HepG2 (cell line): ENCODE data around the gene TPPP2. TPM values are rescaled to one million over a fixed set of nuclear protein-coding genes. Genes with fewer than 3 reads are reported as not detected.
A peak's percentile ranks its signal among the peaks of the same experiment; 100 is the strongest.

Experiments used
- EEA1 ChIP-seq: sonication (generic); formaldehyde crosslinking; IDR thresholded peaks from 2 replicates; pipeline ENCODE4 v1.5.1; 2020; ENCODE audit warnings: mild to moderate bottlenecking, missing genetic modification reagents, borderline replicate concordance
- FOXJ3 ChIP-seq: sonication (generic); formaldehyde crosslinking; IDR thresholded peaks from 2 replicates; pipeline ENCODE4 v1.4.0; 2020; ENCODE audit warnings: missing genetic modification reagents, mild to moderate bottlenecking, borderline replicate concordance
- HMG20A ChIP-seq: IDR thresholded peaks from 2 replicates; pipeline ENCODE4 v1.6.1; 2016; ENCODE audit warnings: borderline replicate concordance
- KLF16 ChIP-seq, 2 experiments: sonication (generic) in 1 of 2; formaldehyde crosslinking in 1 of 2; IDR thresholded peaks; 2 replicates each; pipeline versions ENCODE4 v1.6.1 to v1.8.0; 2016 to 2023; ENCODE audit warnings: missing genetic modification reagents in 2 of 2, missing compliant biosample characterization in 1 of 2
- MAFG ChIP-seq: sonication (generic); formaldehyde crosslinking; IDR thresholded peaks from 2 replicates; pipeline ENCODE4 v1.5.1; 2020; ENCODE audit warnings: mild to moderate bottlenecking, missing genetic modification reagents
- MIER3 ChIP-seq: IDR thresholded peaks from 2 replicates; pipeline ENCODE4 v1.6.1; 2016; ENCODE audit warnings: missing compliant biosample characterization, borderline replicate concordance
- MYNN ChIP-seq: sonication (generic); formaldehyde crosslinking; IDR thresholded peaks from 2 replicates; pipeline ENCODE4 v1.4.0; 2020; ENCODE audit warnings: mild to moderate bottlenecking, low read depth, missing genetic modification reagents
- REXO4 ChIP-seq: sonication (generic); formaldehyde crosslinking; IDR thresholded peaks from 2 replicates; pipeline ENCODE4 v1.8.0; 2022; ENCODE audit warnings: missing genetic modification reagents, mild to moderate bottlenecking, borderline replicate concordance
- TCF12 ChIP-seq, 2 experiments: fragments of 450-650 bp in 1 of 2; sonication (generic) in 1 of 2; formaldehyde crosslinking in 1 of 2; IDR thresholded peaks; 2 replicates each; pipeline versions ENCODE4 v1.6.1 to v1.8.0; 2017 to 2022; ENCODE audit warnings: antibody characterized with exemption in 1 of 2, mild to moderate bottlenecking in 1 of 2, missing genetic modification reagents in 1 of 2, moderate library complexity in 1 of 2
- ZKSCAN5 ChIP-seq: sonication (generic); formaldehyde crosslinking; IDR thresholded peaks from 2 replicates; pipeline ENCODE4 v1.5.1; 2020; ENCODE audit warnings: mild to moderate bottlenecking, missing genetic modification reagents
- ZNF138 ChIP-seq: sonication (generic); formaldehyde crosslinking; IDR thresholded peaks from 2 replicates; pipeline ENCODE4 v1.5.0; 2020; ENCODE audit warnings: mild to moderate bottlenecking, low read depth, missing genetic modification reagents
- ZNF263 ChIP-seq: sonication (generic); formaldehyde crosslinking; IDR thresholded peaks from 2 replicates; pipeline ENCODE4 v1.4.0; 2020; ENCODE audit warnings: missing genetic modification reagents
- ZNF577 ChIP-seq: sonication (generic); formaldehyde crosslinking; IDR thresholded peaks from 2 replicates; pipeline ENCODE4 v1.4.0; 2020; ENCODE audit warnings: mild to moderate bottlenecking, low read depth, missing genetic modification reagents, borderline replicate concordance
- ZSCAN12 ChIP-seq: sonication (generic); formaldehyde crosslinking; IDR thresholded peaks from 2 replicates; pipeline ENCODE4 v1.9.0; 2021; ENCODE audit warnings: mild to moderate bottlenecking, missing genetic modification reagents
- polyA plus RNA-seq, 8 experiments: library from polyadenylated mRNA; depleted of rRNA in 3 of 8; stranded (reverse) in 7 of 8; unstranded in 1 of 8; fragments of >200 nt; fragmentation: Illumina TruSeq in 4 of 8; extraction: Trizol in 4 of 8; gene quantifications; 2 replicates each; pipeline versions ENCODE4 v1.2.1 to v1.2.3, GENCODE V29; 2011 to 2016; ENCODE audit warnings: low read depth in 4 of 8, missing spikeins in 1 of 8, mixed read lengths in 1 of 8; ENCODE audit not compliant: insufficient read depth in 1 of 8
- total RNA-seq, 5 experiments: library from RNA; depleted of rRNA; stranded (reverse); fragments of >200 nt; fragmentation: Illumina TruSeq; extraction: Trizol; gene quantifications; 2 replicates each; pipeline ENCODE4 v1.2.3, GENCODE V29; 2016; ENCODE audit warnings: low read depth in 1 of 5
- TF ChIP-seq, protein P1 (sequence below), 2 experiments: sonication (generic) in 1 of 2; formaldehyde crosslinking in 1 of 2; IDR thresholded peaks; 2 replicates each; pipeline versions ENCODE4 v1.4.0 to v1.6.1; 2016 to 2020; ENCODE audit warnings: borderline replicate concordance in 1 of 2, low read depth in 1 of 2, mild to moderate bottlenecking in 1 of 2, missing genetic modification reagents in 1 of 2
- TF ChIP-seq, protein P2 (sequence below): IDR thresholded peaks from 2 replicates; pipeline ENCODE4 v1.6.1; 2016; ENCODE audit warnings: missing compliant biosample characterization, missing genetic modification reagents, borderline replicate concordance
- TF ChIP-seq, protein P3 (sequence below): sonication (generic); formaldehyde crosslinking; conservative IDR thresholded peaks from 2 replicates; pipeline ENCODE4 v1.4.0; 2020; ENCODE audit warnings: missing genetic modification reagents
- TF ChIP-seq, protein P4 (sequence below): sonication (generic); formaldehyde crosslinking; conservative IDR thresholded peaks from 2 replicates; pipeline ENCODE4 v1.4.0; 2020; ENCODE audit warnings: missing genetic modification reagents

Gene TPPP2
- total and polyA plus RNA-seq, 2 of the 13 experiments (the other 11 are each of a cell fraction or from before 2014, with no cell fraction given): 0.58 to 4.2 TPM

DNA sequence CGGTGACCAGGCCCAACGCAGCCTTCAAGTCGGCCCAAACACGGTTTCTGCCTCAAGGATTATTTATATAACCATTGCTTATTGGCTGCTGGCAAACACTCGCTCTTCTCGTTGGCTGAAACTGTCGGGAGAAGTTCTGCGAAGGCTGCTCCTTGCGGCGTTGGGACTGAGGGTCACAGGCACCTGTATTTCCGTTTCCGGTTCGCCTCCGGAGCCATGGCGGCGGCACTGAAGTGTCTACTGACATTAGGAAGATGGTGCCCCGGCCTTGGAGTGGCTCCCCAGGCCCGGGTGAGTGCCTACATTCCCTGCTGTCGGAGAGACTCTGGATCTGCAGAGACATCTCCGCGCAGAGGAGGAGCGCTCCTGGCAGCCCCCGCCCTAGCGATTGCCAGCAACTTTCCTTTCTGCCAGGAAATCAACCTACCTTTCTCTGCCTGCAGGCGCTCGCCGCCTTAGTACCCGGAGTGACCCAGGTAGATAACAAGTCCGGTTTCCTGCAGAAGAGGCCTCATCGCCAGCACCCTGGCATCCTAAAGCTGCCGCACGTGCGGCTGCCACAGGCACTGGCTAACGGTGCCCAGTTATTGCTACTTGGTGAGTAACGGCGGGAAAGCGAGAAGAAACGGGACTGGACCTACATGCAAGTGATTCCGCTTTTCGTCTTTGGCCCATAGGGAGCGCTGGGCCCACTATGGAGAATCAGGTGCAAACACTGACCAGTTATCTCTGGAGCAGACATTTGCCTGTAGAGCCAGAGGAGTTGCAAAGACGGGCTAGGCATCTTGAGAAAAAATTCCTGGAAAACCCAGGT is 40.0 kb upstream of the TPPP2 start, which contains the start of gene METTL17 (continued):
- TF ChIP-seq, protein P1, sequence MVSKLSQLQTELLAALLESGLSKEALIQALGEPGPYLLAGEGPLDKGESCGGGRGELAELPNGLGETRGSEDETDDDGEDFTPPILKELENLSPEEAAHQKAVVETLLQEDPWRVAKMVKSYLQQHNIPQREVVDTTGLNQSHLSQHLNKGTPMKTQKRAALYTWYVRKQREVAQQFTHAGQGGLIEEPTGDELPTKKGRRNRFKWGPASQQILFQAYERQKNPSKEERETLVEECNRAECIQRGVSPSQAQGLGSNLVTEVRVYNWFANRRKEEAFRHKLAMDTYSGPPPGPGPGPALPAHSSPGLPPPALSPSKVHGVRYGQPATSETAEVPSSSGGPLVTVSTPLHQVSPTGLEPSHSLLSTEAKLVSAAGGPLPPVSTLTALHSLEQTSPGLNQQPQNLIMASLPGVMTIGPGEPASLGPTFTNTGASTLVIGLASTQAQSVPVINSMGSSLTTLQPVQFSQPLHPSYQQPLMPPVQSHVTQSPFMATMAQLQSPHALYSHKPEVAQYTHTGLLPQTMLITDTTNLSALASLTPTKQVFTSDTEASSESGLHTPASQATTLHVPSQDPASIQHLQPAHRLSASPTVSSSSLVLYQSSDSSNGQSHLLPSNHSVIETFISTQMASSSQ (IDR thresholded peaks at IDR 0.05; ENCODE audit: low read depth): no peak
- TF ChIP-seq, protein P1 (CRISPR knock-in tag; IDR thresholded peaks at IDR 0.05; ENCODE audit: borderline replicate concordance): no peak
- TF ChIP-seq, protein P2, sequence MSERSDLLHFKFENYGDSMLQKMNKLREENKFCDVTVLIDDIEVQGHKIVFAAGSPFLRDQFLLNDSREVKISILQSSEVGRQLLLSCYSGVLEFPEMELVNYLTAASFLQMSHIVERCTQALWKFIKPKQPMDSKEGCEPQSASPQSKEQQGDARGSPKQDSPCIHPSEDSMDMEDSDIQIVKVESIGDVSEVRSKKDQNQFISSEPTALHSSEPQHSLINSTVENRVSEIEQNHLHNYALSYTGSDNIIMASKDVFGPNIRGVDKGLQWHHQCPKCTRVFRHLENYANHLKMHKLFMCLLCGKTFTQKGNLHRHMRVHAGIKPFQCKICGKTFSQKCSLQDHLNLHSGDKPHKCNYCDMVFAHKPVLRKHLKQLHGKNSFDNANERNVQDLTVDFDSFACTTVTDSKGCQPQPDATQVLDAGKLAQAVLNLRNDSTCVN (CRISPR knock-in tag): peak; percentile 35; the same call in 1 of the 2 replicates
- peak; percentile 77; the same call in 1 of the 2 replicates for TF ChIP-seq EEA1 (CRISPR knock-in tag)
- TF ChIP-seq KLF16 (CRISPR knock-in tag; IDR thresholded peaks at IDR 0.05): peak in 1 of 2 experiments; percentile 29; a peak in 1 of 4 replicates
- no peak for TF ChIP-seq FOXJ3 (CRISPR knock-in tag)
- TF ChIP-seq MAFG (CRISPR knock-in tag): no peak
- TF ChIP-seq, protein P3, sequence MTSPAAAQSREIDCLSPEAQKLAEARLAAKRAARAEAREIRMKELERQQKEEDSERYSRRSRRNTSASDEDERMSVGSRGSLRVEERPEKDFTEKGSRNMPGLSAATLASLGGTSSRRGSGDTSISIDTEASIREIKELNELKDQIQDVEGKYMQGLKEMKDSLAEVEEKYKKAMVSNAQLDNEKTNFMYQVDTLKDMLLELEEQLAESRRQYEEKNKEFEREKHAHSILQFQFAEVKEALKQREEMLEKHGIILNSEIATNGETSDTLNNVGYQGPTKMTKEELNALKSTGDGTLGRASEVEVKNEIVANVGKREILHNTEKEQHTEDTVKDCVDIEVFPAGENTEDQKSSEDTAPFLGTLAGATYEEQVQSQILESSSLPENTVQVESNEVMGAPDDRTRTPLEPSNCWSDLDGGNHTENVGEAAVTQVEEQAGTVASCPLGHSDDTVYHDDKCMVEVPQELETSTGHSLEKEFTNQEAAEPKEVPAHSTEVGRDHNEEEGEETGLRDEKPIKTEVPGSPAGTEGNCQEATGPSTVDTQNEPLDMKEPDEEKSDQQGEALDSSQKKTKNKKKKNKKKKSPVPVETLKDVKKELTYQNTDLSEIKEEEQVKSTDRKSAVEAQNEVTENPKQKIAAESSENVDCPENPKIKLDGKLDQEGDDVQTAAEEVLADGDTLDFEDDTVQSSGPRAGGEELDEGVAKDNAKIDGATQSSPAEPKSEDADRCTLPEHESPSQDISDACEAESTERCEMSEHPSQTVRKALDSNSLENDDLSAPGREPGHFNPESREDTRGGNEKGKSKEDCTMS (CRISPR knock-in tag): no peak
- TF ChIP-seq TCF12 (IDR thresholded peaks at IDR 0.05): no peak
- TF ChIP-seq TCF12 (CRISPR knock-in tag; IDR thresholded peaks at IDR 0.05): no peak
- TF ChIP-seq MIER3 (CRISPR knock-in tag): no peak
- TF ChIP-seq ZNF138 (CRISPR knock-in tag): 0 out of 2 replicates have a peak, but pooled peaks have one; percentile 64
- TF ChIP-seq ZKSCAN5: 0 out of 2 replicates have a peak, but pooled peaks have one; percentile 57
- TF ChIP-seq, protein P4, sequence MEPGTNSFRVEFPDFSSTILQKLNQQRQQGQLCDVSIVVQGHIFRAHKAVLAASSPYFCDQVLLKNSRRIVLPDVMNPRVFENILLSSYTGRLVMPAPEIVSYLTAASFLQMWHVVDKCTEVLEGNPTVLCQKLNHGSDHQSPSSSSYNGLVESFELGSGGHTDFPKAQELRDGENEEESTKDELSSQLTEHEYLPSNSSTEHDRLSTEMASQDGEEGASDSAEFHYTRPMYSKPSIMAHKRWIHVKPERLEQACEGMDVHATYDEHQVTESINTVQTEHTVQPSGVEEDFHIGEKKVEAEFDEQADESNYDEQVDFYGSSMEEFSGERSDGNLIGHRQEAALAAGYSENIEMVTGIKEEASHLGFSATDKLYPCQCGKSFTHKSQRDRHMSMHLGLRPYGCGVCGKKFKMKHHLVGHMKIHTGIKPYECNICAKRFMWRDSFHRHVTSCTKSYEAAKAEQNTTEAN (CRISPR knock-in tag): peak; percentile 50
- 0 out of 2 replicates have a peak, but pooled peaks have one; percentile 18 for TF ChIP-seq ZSCAN12 (CRISPR knock-in tag)
- no peak for TF ChIP-seq REXO4 (CRISPR knock-in tag)
- TF ChIP-seq ZNF577 (CRISPR knock-in tag): no peak
- TF ChIP-seq MYNN: no peak
- TF ChIP-seq HMG20A (CRISPR knock-in tag): no peak
- no peak for TF ChIP-seq ZNF263 (CRISPR knock-in tag)
